Posterior cingulate gyrus (tissue), 11 donors: Measurements from ENCODE around the gene LRMDA.
"Not testable (repeated sequence)": the region's sequence is repeated elsewhere in the genome, so short reads cannot be mapped to it uniquely, and the experiment has no call there.

Experiments
- DNase-seq, 10 donors: peaks; one replicate each; pipeline versions ENCODE4 v3.0.0 to v3.0.0-alpha.2; 2020 to 2021; ENCODE audit warnings: mixed read lengths in 3 of 10
- intact Hi-C: fragments of 100-400 bp; cut with DNase I; formaldehyde crosslinking; loops from one replicate; pipeline ENCODE4 v1.15.1; 2023

Gene LRMDA

DNA sequence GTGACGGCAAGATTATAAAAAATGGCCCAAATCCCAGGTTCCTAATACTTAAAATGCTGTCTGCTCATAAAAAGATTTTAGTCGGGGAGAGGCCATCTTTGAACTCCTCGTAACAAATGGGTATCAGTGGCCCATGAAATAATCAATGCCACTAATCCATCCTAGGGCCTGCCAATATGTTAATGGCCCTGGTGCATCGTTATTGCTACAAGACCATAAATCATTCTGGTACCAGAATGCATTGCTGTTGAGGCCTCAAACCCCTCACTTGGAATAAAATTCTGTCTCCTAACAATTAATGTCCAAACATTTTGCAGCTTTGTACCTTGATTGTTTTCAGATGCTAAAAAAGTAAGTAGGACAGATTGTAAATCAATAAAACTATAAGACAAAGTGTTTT is 290.6 kb downstream of the LRMDA start:
- DNase-seq = no peak
- intact Hi-C loops = no loop called here

DNA sequence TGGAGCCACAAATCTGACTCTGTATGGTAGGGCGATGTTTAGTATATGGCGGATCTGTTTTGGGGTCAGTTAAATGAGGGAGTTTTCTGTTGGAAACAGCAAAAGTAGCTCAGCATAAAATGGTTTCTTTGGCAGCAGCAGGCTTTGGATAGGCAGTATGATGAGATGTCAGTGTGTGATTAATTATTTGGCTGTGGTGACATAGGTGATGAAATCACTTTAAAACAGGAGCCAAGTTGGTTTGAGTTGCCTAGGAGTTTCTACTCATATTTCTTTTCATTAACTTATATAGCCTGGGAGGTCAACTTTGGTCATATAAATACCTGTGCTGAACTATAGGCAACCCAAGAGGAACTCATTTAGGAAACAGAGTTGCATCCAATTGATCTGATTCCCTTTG is 291.2 kb downstream of the LRMDA start:
- DNase-seq = no peak
- intact Hi-C loops = no loop called here

DNA sequence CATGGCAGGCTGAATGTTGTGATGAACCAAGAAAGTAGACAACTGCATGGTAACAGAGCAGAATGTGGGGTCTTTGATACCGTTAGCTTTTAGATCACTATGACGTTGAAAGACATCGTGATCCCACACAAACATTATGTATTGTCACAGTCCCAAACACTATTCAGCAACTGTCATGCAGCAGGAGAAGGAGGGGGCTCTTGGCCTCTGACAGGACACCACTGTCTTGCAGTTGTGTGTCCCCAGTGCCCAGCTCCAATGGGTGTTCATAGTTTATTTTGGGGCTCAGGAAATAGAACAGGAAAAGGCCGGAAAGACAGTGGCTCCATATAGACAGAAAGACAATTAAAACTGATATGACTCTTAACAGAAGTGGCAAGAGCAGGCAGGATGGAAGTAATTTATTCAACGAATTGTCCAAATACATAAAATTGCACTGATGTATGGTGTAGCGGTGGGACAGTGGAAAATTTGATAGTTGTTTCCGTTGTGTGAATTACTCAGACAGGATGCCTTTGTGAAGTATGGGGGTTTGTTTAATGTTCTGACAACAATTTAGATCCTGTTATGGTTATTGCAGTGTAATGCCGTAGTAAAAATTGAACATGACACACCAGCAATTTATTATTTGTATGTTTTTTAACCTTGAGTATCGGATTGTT is 292.0 kb downstream of the LRMDA start:
- no peak for DNase-seq

DNA sequence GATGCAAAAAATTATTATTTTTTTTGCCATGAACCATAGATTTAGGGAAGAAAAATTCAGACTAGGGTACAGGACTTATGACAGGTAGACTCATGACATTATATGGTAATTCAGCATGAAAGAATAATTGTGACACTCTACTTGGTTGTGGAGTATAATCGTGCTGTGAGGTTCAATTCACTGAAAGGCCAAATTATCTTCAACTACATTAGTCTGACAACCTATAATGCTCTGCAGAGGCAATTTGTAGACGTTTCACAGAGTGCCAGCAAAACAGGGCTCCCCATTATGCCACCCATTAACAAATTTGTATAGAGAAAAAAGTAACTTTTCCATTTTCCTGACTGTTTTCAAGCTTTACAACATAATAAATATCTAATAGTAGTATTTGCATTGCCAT is 292.6 kb downstream of the LRMDA start:
- no peak for DNase-seq
- intact Hi-C loops = no loop called here

More for the DNA sequence above, 292.0 kb downstream of the LRMDA start:
- intact Hi-C loops = no loop called here

DNA sequence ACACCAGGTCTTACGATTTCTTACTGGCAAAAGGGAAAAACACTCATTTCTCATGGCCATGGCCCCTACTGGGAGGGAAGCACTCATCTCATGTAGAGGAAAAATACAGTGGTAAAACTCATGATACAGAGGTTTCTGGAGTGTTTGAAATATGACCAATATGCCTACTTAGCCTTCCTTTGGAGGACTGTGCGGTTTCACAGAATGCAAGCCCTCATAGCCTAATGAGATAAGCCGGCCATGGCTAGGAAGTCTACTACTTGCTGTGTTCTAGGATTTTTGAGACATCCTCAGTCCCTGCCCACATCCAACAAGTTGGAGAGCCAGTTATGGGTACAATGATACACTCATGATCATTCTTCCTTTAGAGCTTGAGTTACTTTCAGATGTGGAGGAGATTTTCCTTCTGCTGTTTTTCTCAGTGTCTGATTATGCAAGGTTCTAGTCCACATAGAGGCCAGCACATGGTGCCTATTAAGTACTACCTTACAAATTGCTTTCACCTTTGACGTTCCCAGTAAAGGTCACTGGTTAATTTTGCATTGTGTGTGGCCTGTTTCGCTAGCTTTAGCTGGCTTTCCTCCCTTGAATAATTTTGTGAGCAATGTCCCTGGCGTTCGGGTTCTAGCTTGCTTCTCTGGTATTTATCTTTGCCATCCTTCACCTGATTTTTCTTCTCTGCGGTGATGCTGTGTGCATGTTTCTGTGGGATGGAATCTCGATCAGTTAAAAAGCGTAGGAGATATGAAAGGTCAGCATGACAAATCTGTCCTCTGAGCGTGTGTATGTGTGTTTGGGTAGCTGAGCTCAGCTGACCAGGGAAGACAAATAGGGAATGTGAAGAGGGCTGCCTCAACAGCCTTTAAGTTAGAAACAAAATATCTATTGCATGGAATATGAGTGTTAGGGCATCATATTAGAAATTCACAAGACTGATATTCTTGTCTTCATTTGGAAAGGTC is 295.4 kb downstream of the LRMDA start:
- no peak for DNase-seq
- intact Hi-C loops = no loop called here

DNA sequence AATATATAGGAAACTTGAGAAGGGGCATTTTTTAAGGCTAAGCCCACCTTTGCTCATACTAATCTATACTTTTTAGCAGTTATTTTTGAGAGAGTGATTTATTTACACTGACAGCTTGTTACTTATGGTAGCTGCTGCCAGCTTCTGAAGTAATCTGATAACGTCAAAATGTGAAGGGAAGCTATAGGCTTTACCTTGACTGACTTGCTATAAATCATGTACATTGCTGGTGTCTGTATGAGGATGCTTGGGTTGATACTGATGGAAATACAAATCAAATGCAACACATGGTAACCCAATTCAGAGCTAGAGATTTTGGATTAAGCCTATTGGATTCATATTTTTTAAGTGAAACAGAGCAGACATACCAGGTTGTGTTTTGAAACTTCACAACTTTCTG is 299.4 kb downstream of the LRMDA start:
- intact Hi-C loops = no loop called here
- DNase-seq = no peak

DNA sequence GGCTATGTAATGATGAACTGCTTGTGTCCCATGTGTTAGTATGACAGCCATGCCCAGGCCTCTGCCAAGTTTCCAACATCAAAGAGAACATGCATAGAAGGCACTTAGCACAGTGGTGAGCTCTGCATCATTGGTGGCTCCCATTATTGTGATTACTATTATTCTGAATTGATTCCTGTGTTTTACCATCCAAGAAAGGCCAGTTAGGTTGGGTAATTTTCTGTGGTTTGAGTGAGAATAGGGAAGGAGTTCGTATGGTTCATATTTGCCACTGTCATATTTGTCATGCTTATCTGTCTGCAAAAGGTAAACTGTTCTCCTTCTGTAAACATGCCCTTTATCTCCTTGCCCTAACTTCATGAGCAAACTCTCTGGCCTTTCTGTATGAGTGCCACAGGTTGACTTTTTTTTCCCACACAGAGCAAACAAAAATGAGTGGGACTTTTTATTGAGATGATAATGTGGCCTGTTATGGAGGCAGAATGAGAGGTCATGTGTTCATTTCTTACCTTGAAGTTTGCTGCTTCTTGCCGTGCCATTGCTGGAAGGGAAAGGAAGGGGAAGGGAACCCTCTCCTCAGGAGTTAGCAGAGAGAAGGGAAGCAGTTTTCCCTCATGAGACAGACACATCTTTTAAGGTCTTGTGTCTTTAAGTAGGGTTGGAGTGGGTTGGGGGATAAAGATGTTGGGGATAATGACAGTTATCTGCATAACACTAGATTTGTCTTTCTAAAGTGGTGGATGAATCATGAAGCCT is 301.9 kb downstream of the LRMDA start:
- intact Hi-C loops = no loop called here
- no peak for DNase-seq

DNA sequence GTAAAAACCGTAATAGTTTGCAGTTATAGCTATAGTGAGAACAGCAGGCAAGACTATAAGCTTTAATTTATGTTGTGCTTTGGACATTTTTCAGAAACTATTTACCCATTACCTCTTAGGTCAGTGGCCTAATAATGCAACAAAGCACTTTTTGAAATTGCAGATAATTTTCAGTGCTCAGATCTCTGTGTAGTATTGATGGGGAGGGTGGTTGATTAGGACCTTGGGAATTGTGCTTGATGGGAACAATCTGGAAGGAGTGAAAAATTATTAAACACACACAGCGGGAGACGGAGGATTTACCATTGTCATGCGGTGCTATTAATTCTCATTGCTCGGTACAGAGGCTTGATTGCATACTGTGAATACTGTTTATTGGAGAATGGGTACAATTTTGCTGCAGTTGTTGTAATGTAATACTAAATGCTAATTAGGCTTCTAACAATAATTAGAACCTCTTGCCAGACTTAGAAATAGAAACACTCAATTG is 304.8 kb downstream of the LRMDA start:
- intact Hi-C loops = no loop called here
- no peak for DNase-seq

DNA sequence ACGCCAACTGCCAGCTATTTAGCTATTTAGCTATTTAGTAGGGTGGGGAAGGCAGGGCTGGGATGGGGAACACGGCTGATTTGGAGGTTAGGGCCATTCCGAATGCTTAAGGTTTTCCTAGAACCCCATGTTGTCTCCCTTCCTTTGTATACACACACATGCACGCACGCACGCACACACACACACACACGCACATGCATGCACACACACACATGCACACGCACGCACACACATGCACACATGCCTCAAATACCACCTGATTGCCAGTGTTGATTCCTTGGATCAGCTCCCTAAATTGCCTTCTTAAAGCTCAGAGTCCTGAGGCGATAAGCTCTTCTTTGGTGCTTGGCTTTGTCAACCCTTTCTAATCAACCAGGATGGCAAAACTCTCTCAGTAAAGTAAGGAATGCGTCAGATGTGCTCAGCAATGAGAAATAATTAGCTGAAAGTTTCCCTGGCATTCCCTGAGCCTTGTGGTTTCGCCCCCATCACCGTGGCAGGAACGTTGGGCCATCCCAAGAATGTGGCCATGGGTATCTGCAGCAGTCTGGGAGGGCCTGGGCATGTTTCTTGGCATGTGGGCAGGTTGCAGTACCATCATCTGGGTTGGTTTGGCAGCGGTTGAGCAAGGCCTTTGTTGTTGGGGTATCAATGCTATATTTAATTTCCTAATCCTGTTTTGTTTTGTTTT is 305.6 kb downstream of the LRMDA start:
- DNase-seq = no peak

DNA sequence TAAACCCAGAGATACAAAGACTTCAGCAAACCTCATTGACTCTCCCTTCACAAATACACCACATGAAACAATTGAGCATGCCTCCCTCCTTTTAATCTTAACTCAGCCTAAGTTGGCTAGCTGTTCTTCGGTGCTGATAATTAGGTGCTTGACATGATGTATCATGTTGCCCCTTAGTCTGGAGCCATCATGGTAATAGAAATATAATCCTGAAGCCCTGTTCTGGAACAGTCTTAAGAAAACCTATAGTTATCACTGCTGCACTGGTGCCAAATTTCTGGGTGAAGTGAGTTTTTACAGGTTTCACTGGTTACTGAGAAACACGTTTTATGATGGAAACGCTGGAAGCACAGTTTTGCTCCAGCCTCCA is 306.1 kb downstream of the LRMDA start:
- intact Hi-C loops = no loop called here
- DNase-seq = no peak

More for the DNA sequence above, 305.6 kb downstream of the LRMDA start:
- intact Hi-C loops = no loop called here

DNA sequence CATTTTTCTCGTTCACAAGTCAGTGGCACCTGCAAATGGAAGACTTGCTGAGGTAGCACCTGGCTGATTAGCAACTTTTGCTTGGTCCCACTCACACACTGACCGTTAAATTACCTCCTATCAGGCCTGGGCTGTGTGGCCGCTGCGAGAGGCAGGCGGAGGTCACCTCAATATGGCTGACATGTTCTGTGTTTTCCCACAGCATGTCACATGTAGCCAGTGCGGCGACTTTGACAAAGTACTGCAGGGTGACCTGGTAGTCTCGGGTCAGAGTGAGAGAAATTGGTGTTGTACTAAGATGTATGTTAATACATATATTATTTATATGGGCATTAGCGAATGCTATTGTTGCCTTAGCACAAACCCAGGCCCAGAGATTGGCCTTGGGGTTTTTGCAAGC is 307.5 kb downstream of the LRMDA start:
- no peak for DNase-seq
- intact Hi-C loops = no loop called here

DNA sequence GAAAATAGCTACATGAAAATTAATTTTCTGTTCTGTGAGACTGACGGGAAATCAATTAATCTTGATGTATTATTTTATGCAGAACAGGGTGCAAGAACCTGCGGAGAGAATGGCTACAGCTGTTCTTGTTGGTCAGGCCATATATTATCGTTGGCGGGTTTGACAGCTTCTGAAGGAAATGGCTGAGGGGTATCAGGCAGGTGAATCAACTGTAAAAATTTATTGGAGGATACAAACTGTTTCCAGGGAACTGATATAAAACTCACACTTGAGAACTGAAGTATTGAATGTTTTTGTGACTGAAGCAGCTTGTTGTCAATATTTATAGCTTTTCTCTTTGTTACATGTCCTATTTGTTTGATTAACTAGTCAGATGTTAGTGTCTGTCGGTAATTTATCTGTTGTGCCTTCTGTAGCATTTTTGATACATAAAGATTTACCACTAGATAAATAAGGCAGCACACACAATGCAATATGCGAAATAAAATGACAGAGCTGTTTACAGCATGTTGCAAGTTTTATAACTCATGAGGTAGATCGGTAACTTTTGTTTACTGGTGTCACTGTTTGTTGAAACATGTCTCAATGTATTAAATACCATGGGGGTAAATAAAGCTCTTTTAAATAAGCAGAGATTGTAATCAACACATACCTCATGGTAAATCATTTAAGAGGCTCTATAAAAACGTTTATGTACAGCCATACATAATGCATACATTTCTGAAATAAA is 308.2 kb downstream of the LRMDA start:
- DNase-seq = no peak
- intact Hi-C loops = no loop called here

DNA sequence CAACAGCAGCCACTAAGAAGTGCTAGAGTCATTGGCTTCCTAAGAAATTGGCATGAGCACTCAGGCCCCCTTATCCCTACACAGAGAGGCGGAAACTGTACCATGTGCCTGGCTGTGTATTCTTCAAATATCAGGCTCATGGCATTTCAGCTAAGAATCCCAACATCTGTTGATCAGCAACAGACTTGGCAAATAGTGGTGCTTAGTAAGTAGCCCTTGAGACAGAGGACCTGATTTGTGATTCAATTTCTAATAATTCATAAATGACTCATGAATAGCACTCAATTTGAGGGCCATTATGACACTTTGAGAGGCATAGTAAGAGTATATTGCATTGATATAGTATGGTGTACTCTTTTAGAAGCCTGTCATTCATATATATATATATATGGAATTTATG is 309.1 kb downstream of the LRMDA start:
- DNase-seq = no peak

DNA sequence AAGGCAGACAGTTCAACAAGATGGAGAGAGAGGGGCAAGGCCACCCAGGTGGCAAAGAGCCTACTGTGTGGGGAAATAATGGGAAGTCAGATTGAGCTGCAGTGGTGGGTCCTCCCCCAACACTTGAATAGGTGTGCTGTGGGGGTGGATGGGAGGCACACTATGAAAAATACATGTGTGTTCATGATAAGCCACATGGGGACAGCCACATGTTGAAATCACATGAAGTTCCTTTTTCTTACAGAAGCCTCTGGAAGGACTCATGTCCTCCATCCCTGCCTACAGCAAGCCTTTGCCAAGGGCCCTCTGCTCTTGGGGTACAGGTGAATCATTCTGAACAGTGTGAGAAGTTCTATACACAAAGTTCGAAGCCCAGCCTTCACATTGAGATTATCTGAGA is 310.9 kb downstream of the LRMDA start:
- DNase-seq = no peak
- intact Hi-C loops = no loop called here

More for the DNA sequence above, 309.1 kb downstream of the LRMDA start:
- intact Hi-C loops = no loop called here

DNA sequence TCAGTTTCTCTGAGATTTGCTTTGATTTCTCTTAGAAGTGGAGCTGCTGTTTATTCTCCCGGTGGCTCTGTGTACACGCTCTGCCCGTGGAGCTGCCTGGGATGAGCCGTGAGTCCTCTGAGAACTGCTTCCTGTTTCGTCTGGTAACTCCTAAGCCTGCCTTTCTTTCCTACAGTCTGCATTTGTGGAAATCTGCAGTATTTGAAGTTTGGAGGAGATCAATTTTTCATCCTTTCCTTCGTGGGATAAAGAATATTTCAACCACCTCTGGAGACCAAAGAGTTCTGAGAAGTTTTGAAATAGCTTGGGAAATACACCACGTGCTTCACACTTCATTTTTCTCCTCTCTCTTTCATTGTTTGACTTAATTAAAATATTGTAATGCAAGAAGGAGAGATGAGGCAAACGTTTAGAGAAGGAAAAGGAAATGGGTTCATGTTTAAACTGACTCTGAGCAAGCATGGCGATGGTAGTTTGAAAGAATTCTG is 311.9 kb downstream of the LRMDA start:
- intact Hi-C loops = no loop called here
- no peak for DNase-seq

DNA sequence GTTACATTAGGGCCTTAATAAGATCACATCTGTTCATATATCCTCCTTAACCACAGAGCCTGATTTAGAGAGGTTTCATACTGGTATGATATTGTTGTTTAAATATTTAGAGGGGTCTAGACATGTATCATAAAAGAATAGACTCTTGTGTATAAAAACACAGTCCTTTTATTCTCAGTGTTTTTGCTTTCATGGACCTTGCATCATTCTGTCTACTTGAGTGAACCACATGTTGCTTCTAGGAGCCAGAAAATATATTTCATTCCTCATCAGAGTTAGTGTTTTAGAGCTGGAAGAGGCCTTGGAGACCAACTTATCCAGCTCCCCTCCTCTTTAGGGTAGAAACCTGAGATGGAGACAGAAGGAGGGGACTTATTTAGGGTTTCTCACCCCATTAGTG is 312.8 kb downstream of the LRMDA start:
- intact Hi-C loops = no loop called here
- DNase-seq = no peak

DNA sequence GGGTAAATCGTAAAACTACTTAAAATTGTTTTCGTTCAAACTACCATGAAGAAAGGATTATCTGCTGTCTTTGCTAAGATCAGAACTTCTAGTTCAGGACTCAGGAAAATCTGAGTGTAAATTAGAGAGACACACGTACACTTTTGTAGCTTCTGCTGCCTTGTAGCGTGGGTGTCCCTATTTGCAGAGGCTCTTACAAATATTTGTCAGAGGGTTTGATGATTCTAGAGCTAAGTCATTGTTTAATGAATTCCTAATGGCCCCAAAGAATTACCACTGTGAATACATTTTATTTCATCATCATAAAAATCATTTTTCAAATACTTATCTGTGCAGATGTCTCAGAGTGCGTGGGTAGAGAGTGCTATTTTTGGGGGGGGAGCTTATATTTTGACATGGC is 314.9 kb downstream of the LRMDA start:
- no peak for DNase-seq
- intact Hi-C loops = no loop called here

DNA sequence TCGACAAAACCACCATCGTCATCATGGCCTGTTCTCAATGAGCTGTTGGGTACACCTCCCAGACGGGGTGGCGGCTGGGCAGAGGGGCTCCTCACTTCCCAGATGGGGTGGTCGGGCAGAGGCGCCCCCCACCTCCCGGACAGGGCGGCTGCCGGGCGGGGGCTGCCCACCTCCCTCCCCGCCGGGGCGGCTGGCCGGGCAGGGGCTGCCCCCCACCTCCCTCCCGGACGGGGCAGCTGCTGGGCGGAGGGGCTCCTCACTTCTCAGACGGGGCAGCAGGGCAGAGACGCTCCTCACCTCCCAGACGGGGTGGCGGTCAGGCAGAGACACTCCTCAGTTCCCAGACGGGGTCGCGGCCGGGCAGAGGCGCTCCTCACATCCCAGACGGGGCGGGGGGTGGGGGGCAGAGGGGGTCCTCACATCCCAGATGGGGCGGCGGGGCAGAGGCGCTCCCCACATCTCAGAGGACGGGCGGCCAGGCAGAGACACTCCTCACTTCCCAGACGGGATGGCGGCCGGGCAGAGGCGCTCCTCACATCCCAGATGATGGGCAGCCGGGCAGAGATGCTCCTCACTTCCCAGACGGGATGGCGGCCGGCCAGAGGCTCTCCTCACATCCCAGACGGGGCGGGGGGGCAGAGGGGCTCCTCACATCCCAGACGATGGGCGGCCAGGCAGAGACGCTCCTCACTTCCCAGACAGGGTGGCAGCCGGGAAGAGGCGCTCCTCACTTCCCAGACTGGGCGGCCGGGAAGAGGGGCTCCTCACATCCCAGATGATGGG is 318.9 kb downstream of the LRMDA start:
- DNase-seq = not testable (repeated sequence)

DNA sequence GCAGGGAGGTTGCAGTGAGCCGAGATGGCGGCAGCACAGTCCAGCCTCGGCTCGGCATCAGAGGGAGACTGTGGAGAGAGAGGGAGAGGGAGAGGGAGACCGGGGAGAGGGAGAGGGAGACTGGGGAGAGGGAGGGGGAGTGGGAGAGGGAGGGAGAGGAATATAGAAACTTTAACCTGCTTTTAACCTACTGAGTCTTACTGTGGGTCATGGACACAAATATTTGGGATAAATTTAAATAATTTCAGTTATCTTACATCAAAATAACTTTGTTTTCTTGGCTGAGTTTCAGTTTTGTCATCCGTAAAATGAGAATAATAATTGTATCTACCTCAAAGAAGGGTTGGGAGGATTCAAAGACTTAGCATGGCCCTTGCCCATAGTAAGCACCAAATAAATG is 319.8 kb downstream of the LRMDA start:
- no peak for DNase-seq
- intact Hi-C loops = no loop called here

More for the DNA sequence above, 318.9 kb downstream of the LRMDA start:
- intact Hi-C loops = not testable (repeated sequence)
